Jurkat, Clone E6-1 (cell line): ENCODE results near the gene ICOS. TPM values are rescaled to one million over a fixed set of nuclear protein-coding genes. Genes with fewer than 3 reads are reported as not detected.
A peak's percentile ranks its signal among the peaks of the same experiment; 100 is the strongest.

Experiments used
- DNase-seq: peaks from one replicate; pipeline ENCODE4 v3.0.0-alpha.2; 2011; ENCODE audit warnings: low read depth, low spot score
- H3K4me3 ChIP-seq: 2 replicates; pipeline ENCODE4 v1.5.1; 2011; ENCODE audit warnings: mild to moderate bottlenecking, low read length, control low read depth, moderate library complexity
- polyA plus RNA-seq: library from polyadenylated mRNA; unstranded; fragments of >200 nt; gene quantifications from one replicate; pipeline ENCODE4 v1.2.1, GENCODE V29; 2012; ENCODE audit warnings: missing spikeins; ENCODE audit not compliant: insufficient read length, insufficient read depth

Gene ICOS
- 0.57 TPM for polyA plus RNA-seq

GRCh38 chr2:203936535-203936934, at the start of gene ICOS:
ICOS (plus strand) TSS chr2:203936763; CDS start chr2:203936815, 52 bp downstream.
- peak; percentile 84 for DNase-seq
- no peak within 1 kb of the TSS for H3K4me3 ChIP-seq

DNA sequence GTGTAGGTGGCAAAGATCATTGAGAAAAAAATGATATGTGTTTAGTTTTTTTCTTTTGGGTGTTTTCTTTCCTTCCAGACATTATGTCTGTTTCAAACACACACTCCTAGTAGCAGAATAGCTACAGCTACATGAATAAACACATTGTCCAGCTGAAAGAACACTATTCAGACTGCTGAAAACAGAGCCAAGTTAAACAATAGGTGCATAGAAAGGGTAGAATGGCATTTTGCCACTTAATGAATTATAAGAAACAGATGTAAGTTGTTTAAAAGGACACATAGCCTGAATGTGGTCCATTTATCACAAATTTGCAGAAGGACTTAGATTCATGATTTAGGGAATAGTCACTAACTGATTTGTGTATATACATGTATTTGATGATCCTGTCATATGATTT, 48.9 kb upstream of the ICOS start:
- no peak for DNase-seq
- H3K4me3 ChIP-seq: no peak overlapping the region

- no peak overlapping the region for H3K4me3 ChIP-seq
- no peak for DNase-seq
Measured at GRCh38 chr2:203889542-203889941, 47.0 kb upstream of the ICOS start.

DNA sequence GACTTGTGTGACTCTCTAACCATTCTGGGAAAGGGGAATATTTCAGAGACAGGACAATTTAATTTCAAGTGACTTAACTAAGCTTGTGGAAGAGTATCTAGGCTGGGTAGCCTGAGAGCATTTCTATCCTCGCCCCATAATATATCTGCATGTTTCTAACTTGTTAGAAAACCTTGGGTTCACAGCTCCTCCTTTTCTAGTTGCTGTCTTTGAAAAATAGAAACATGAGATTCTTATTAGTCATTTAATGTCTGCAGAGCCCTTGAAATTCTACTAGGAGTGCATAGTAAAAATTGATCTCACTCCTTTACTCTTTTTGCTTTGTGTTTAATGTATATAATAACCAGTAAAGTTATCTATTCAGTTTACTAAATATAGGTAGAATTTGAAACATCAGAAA, 46.6 kb upstream of the ICOS start:
- H3K4me3 ChIP-seq: no peak overlapping the region
- no peak for DNase-seq

- H3K4me3 ChIP-seq: no peak overlapping the region
- no peak for DNase-seq
Measured at GRCh38 chr2:203890733-203891132, 45.8 kb upstream of the ICOS start.

DNA sequence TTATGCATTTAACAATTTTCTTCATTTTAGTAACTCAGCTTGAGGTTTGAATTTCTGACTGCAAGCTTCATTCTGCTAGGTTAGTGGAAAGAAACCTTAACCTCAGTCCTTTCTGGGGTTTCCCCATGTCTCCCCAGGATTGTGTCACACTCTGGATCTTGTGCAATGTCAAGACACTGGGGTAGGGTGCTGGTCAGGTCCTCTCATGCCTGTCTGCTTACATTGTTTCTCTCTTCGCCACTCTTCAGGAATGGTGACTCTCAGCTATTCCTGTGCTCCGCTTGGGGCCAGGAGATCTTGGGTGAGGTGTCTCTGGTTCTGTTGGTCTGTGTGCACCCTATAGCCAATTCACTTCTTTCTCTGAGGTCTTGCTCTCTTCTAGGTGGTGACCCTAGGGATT, 45.1 kb upstream of the ICOS start:
- no peak overlapping the region for H3K4me3 ChIP-seq
- no peak for DNase-seq

DNA sequence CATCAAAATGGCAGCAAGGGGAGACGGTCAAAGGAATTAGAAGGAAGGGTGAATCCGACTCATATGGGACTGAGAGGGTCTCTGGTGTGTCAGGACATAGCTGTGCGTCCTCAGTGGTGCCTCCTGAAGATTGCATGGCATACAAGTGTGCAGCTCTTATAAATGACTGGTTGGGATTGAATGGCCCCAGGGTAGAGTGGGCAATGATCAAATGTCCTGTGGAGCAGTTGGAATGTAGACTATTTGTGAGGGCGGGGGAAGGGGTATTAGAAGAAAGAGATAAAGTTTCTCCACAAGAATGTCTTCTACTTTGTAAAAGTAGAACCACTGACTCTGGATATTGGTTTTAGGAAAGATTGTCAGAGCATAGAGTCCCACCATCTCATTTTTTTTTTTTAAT, 44.4 kb upstream of the ICOS start:
- no peak for DNase-seq
- H3K4me3 ChIP-seq: no peak overlapping the region

DNA sequence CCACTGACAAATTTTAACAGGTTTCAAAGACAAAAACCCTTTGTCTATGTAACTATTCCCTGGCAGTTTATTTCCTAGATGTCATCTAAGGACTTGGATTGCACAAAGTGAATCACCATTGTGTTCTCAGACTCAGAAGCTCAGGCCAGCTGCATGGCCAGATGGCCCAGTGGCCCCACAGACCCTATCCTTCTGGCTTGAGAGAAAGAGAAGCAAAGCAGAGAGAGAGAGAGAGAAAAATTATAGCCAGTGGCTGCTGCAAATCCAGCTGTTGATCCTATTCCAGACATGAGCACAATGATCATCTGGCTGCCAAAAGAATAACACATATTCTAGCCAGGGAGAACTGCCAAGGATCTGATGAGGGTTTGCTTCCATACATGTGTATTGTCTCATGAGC, 43.2 kb upstream of the ICOS start:
- no peak overlapping the region for H3K4me3 ChIP-seq
- DNase-seq: no peak

GRCh38 chr2:203893840-203894239, 42.7 kb upstream of the ICOS start:
- no peak for DNase-seq
- H3K4me3 ChIP-seq: no peak overlapping the region

DNA sequence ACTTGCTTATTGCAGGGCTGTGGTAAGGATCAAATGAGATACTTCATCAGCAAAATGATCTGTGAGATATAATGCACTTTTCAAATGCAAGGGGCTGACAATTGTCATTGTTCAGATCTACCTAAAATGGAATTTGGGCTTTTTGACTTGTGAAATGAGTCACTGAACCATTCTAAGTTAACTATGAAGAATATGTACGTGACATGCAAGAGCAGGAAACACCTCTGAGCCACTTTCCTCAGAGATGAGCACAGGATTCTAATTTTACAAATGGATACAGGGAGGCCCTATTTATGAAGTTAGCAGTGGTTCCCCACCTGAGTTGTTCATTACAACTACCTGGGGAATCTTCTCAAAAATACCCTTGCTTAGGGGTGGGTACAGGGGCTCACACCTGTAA, 42.3 kb upstream of the ICOS start:
- DNase-seq: no peak

GRCh38 chr2:203897544-203897943, 39.0 kb upstream of the ICOS start:
- H3K4me3 ChIP-seq: no peak overlapping the region
- DNase-seq: no peak

More for the DNA sequence above, 42.3 kb upstream of the ICOS start:
- H3K4me3 ChIP-seq: no peak overlapping the region

DNA sequence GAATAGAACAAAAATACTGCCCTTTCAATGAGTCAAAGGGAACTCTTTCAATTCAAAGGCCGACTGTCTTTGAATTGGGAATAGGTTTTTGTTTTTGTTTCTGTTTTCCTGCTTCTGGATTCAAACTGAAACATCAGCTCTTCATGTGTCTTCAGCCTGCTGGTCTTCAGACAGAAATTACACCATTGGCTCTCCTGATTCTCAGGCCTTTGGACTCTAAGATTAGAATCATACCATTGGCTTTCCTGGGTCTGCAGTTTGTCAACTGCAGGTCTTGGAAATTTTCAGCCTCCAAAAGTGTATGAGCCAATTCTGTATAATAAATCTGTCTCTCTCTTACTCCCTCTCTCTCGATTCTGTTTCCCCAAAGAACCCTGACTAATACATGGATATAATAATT, 37.9 kb upstream of the ICOS start:
- no peak overlapping the region for H3K4me3 ChIP-seq
- DNase-seq: no peak

GRCh38 chr2:203900253-203900652, 36.3 kb upstream of the ICOS start:
- no peak overlapping the region for H3K4me3 ChIP-seq
- DNase-seq: no peak

GRCh38 chr2:203904022-203904421, 32.5 kb upstream of the ICOS start:
- H3K4me3 ChIP-seq: no peak overlapping the region
- DNase-seq: no peak

GRCh38 chr2:203905656-203906055, 30.9 kb upstream of the ICOS start:
- no peak overlapping the region for H3K4me3 ChIP-seq
- no peak for DNase-seq

DNA sequence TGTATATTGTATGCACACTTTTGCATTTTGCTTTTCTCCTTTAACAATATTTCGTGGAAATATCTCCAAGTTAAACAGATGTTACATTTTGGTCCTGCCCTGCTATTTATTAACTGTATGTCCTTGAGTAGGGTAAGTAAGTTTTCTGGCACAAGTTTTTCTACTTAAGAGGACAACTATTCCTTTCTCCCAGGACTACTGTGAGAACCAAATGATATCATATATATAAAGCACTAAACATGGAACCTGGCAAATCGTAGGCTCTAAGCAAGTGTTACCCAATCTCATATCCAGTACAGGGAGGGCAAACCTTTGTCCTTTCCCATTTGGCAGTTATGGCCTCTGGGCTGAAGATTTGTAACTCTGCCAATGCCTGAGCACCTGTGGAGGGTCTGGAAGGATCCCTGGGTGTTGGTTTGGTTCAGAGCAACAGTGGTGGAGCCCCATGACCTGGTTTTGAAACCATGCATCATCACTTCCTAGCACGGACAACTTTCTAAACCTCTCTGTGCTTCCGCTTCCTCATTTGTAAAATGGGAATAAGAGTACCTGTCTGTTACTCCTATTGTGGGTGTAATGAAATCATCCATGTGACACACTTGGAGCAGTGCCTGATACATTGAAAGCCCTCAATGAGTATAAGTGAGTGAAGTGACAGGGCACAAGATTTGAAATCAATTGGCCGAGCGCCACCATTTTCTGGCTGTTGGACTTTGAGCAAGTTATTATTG, 28.3 kb upstream of the ICOS start:
- H3K4me3 ChIP-seq: no peak overlapping the region
- no peak for DNase-seq

GRCh38 chr2:203908797-203909185, 27.8 kb upstream of the ICOS start:
- H3K4me3 ChIP-seq: no peak overlapping the region
- no peak for DNase-seq

GRCh38 chr2:203909261-203909967, 27.1 kb upstream of the ICOS start:
- H3K4me3 ChIP-seq: no peak overlapping the region
- peak; percentile 11 for DNase-seq

DNA sequence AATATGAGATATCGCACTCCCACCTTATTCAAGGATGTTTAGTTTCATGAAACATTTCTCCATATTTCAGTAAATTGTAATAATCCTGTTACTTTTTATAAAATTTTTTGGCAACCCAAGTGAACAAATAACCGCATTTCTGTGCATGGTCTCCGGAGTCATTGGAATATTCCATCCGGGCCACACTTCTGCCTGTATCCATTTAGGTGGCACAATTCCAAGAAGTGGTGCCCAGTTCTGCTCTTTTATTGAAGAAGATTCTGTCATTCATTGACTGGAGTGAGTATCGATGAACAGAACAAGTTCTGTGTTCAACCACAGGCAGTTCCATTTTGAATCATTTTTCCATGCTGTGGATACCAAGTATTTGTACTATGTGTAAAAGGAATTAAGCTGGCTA, 26.6 kb upstream of the ICOS start:
- DNase-seq: no peak
- H3K4me3 ChIP-seq: no peak overlapping the region

GRCh38 chr2:203913947-203914346, 22.6 kb upstream of the ICOS start:
- H3K4me3 ChIP-seq: no peak overlapping the region
- DNase-seq: no peak
